IPS-18a (cell line): ENCODE measurements around the gene DEFB132.
"Not testable (repeated sequence)": the region's sequence is repeated elsewhere in the genome, so short reads cannot be mapped to it uniquely, and the experiment has no call there.

ENCODE experiments used
- H3K27ac ChIP-seq: one replicate; pipeline ENCODE4 v1.5.1; 2013; ENCODE audit warnings: low read length
- H3K27me3 ChIP-seq: one replicate; pipeline ENCODE4 v1.6.1; 2013; ENCODE audit warnings: mild to moderate bottlenecking, low read length; ENCODE audit not compliant: control insufficient read depth, insufficient read depth
- H3K36me3 ChIP-seq: one replicate; pipeline ENCODE4 v1.6.1; 2013; ENCODE audit warnings: low read depth, low read length; ENCODE audit not compliant: control insufficient read depth
- H3K4me1 ChIP-seq: one replicate; pipeline ENCODE4 v1.6.1; 2013; ENCODE audit warnings: low read depth, low read length; ENCODE audit not compliant: control insufficient read depth
- H3K4me3 ChIP-seq: one replicate; pipeline ENCODE4 v1.5.1; 2013; ENCODE audit warnings: low read length
- H3K9ac ChIP-seq: one replicate; pipeline ENCODE4 v1.6.1; 2013; ENCODE audit warnings: mild to moderate bottlenecking, low read length, moderate library complexity
- H3K9me3 ChIP-seq: one replicate; pipeline ENCODE4 v1.6.1; 2013; ENCODE audit warnings: low read depth, low read length; ENCODE audit not compliant: control insufficient read depth

The DEFB132 gene, protein sequence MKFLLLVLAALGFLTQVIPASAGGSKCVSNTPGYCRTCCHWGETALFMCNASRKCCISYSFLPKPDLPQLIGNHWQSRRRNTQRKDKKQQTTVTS

DNA sequence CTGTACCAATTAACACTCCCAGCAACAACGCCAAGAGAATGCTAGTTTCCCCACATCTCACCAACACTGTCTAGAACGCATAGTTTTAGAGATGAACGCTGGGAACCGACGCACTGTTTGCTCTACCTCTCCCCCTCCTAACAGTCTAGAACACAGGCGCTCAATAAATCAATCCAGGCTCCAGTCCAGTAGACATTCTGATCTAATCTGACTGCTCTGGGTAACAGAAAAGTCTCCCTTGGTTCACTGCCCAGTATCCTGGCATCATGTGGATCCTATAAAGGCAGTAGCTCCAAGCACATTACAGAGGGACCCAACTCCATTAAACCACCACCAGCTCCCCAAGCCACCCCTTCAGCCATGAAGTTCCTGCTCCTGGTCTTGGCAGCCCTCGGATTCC is at the start of gene DEFB132:
DEFB132 (plus strand) TSS at position 306 of the 400 bp plus-strand sequence; CDS start at position 361, 55 bp downstream.
- Histone ChIP-seq H3K27me3 (peaks cover 76% of the 10 kb centered on the region), H3K9ac (no peak within 1 kb of the TSS), H3K27ac (no peak within 1 kb of the TSS), H3K36me3 (no peaks in the 10 kb centered on the region), H3K4me3 (no peak within 1 kb of the TSS), H3K9me3 (no peaks in the 10 kb centered on the region), H3K4me1 (no peaks in the 10 kb centered on the region)

DNA sequence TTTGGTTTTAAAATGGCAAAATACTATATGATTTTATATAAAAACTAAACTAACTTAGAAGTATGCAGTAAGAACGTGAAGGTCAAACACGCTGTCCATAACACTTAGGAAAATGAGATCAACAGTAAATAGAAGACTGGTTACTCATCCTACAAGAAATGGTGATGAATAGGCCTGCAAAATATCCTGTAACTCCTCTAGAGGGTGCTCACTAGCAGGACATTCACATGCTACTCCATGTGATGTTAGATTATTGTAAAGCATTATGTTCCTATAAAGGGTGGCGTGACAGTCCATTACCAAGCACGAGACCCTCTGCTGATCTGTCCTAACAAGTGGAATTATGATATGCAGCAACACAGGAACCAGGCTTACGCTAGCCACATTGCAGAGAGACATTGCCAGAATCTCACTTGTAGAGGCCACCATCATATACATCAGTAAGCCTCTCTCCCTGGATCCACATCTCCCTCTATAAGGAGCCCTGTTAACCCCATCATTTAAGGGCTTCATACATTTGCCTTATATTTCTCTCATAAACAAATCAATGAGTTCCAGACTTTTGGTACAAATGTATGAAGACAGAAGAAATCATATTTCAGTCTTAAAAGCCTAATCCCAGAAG is 48.5 kb upstream of the DEFB132 start:
- Histone ChIP-seq H3K36me3 (no peaks in the 10 kb centered on the region), H3K4me1 (no peaks in the 10 kb centered on the region), H3K27ac (no peak overlapping the region), H3K9ac (no peak overlapping the region), H3K9me3 (no peaks in the 10 kb centered on the region), H3K4me3 (no peak overlapping the region), H3K27me3 (peaks cover 67% of the 10 kb centered on the region)

DNA sequence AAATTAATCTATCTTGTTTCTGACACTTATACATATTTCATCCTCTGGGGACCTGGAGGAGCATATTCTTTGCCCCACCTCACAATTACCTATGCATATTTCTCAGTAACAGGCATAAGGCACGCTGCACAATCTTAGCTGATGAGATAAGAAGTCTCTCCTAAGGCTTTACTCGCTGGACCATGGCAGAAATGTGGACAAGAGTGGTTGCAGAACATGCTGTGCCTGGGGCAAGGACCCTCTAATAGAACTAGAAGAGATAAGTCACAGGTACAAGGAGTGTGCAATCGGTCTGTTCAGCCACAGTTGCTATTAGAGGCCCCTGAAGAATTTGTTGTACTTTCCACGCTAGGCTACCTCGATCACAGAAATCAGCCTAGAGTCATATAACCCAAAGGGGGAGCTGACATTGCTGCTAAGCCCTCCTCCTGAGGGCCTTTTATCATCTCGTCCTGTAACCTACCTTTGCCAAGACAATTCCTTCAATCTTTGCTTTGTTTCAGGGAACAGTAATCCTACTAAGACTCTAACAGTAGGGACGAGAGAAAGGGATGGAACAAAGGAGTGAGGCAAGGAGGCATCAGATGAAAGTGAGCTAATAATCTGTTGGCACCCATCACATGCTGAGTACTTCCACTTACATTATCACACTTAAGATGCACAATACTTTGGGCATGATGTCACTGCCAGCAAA is 46.6 kb upstream of the DEFB132 start:
- no peak overlapping the region for H3K4me3 ChIP-seq
- H3K27me3 ChIP-seq, result peaks cover 53% of the 10 kb centered on the region
- H3K27ac ChIP-seq, result no peak overlapping the region
- no peaks in the 10 kb centered on the region for H3K4me1 ChIP-seq
- no peaks in the 10 kb centered on the region for H3K36me3 ChIP-seq
- H3K9me3 ChIP-seq, result no peaks in the 10 kb centered on the region
- no peak overlapping the region for H3K9ac ChIP-seq

DNA sequence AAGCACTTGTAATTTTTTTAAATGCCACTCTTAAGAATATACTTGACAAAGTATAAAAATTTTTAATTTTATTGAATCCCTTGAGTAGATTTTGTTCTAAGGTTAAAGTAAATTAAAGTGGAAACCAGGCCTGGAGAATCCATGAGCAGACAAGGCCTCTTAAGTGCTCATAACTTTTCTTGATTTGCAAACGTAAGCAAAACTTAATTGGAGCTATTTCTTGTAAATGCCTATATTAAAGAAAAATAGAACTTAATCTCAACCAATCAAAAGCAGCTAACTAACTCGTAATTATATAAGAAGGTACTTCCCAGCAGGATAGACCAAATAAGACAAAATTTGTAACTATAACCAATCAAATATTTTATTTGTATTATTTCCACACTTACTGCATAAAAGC is 43.1 kb upstream of the DEFB132 start:
- no peak overlapping the region for H3K9ac ChIP-seq

DNA sequence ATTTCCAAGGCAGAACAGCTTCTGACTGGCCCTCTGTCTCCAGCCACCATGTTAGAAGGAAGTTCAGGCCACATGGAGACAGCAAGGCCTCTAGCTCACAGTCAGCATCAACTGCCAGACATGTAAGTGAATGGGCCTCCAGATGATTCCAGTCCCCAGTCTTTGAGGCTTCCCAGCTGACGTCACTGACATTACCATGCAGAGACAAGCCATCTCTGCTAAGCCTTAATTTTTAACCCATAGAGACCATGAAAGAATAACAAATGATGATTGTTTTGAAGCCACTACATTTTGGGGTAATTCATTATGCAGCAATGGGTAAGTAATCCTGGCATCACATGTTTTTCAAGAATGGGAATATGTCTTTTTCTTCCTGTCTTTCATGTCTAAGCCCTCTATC is 41.7 kb upstream of the DEFB132 start:
- Histone ChIP-seq H3K27me3 (peaks cover 42% of the 10 kb centered on the region), H3K9ac (no peak overlapping the region), H3K4me1 (no peaks in the 10 kb centered on the region), H3K36me3 (no peaks in the 10 kb centered on the region), H3K4me3 (no peak overlapping the region), H3K27ac (no peak overlapping the region), H3K9me3 (no peaks in the 10 kb centered on the region)

More for the DNA sequence above, 43.1 kb upstream of the DEFB132 start:
- Histone ChIP-seq H3K27me3 (peaks cover 52% of the 10 kb centered on the region), H3K9me3 (no peaks in the 10 kb centered on the region), H3K4me3 (no peak overlapping the region), H3K36me3 (no peaks in the 10 kb centered on the region), H3K27ac (no peak overlapping the region), H3K4me1 (no peaks in the 10 kb centered on the region)

DNA sequence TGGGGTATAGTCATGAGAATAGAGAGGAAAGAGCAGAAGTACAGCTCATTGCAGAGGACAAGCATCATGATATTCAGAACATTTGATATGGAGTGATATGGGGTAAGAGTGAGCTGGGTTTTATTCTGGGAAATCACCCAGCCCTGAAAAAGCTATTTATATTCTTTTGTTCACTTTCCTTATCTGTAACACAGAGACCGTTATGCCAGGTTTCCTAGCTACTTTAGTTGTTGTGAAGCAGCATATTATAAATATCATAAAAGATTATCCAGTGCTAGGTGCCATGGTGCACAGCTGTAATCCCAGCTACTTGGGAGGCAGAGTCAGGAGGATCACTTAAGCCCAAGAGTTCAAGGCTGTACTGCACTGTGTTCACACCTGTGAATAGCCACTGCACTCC is 40.3 kb upstream of the DEFB132 start:
- Histone ChIP-seq H3K4me1 (no peaks in the 10 kb centered on the region), H3K36me3 (no peaks in the 10 kb centered on the region), H3K9ac (no peak overlapping the region), H3K4me3 (no peak overlapping the region), H3K27me3 (peaks cover 29% of the 10 kb centered on the region), H3K27ac (no peak overlapping the region), H3K9me3 (no peaks in the 10 kb centered on the region)

DNA sequence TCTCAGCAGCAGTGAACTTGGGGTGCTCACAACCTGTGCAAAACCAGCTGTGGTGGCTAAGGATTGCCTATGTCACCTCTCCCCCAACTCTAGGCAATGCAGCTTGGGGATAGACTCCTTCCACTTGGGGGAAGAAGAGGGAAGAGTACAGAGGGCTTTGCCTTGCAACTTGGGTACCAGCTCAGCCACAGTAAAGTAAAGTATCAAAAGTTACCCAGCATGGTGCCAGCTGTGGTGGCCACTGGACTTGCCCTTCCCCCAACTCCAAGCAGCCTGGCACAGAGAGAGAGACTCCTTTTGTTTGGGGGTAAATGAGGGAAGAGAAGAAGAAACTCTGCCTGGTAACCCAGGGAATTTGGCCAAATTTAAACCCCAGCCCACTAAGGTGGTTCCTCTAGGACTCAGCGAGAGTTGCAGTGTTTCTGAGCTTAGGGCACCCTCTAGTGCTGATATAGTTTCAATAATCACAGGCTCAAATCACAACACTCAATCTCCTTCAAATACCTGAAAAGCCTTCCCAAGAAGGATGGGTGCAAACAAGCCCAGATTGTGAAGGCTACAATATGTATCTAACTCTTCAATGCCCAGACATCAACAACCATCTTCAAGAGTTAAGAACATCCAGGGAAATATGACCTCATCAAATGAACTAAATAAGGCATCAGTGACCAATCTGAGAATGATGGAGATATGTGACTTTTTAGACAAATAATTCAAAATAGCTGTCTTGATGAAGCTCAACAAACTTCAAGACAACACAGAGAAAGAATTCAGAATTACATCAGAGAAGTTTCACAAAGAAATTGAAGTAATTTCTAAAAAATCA is 38.0 kb upstream of the DEFB132 start:
- H3K27ac ChIP-seq, result no peak overlapping the region
- no peaks in the 10 kb centered on the region for H3K9me3 ChIP-seq
- no peaks in the 10 kb centered on the region for H3K4me1 ChIP-seq
- no peak overlapping the region for H3K9ac ChIP-seq
- H3K4me3 ChIP-seq, result no peak overlapping the region
- H3K27me3 ChIP-seq, result peaks cover 20% of the 10 kb centered on the region
- H3K36me3 ChIP-seq, result no peaks in the 10 kb centered on the region

DNA sequence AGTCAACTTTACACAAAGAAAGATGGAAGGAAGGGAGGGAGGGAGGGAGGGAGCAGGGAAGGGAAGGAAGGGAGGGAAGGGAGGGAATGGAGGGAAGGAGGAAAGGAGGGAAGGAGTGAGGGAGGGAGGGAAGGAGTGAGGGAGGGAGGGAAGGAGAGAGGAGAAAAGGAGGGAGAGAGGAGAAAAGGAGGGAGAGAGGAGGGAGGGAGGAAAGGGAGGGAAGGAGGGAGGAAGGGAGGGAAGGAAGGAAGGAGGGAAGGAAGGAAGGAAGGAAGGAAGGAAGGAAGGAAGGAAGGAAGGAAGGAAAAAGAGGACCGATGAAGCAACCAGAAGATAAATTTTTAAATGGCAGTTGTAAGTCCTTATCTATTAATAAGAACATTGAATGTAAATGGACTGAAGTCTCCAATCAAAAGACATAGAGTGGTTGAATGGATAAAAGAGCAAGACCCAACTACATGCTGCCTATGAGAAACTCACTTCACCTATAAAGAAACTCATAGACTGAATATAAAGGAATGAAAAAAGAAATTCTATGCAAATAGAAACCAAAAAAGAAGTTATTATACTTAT is 36.2 kb upstream of the DEFB132 start:
- Histone ChIP-seq H3K9ac (no peak overlapping the region), H3K36me3 (no peaks in the 10 kb centered on the region), H3K4me1 (no peaks in the 10 kb centered on the region), H3K9me3 (no peaks in the 10 kb centered on the region), H3K27me3 (peaks cover 17% of the 10 kb centered on the region), H3K4me3 (no peak overlapping the region), H3K27ac (no peak overlapping the region)

DNA sequence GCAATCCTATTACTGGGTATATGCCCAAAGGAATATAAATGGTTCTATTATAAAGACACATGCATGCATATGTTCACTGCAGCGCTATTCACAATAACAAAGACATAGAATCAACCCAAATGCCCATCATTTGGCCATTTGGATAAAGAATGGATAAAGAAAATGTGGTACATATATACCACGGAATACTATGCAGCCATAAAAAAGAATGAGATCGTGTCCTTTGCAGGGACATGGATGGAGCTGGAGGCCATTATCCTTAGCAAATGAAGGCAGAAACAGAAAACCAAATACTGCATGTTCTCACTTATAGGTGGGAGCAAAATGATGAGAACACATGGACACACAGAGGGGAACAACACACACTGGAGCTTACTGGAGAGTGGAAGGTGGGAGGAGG is 31.6 kb upstream of the DEFB132 start:
- not testable (repeated sequence) for H3K4me3 ChIP-seq, H3K36me3 ChIP-seq, H3K9ac ChIP-seq, H3K27ac ChIP-seq, H3K4me1 ChIP-seq, H3K27me3 ChIP-seq, H3K9me3 ChIP-seq

DNA sequence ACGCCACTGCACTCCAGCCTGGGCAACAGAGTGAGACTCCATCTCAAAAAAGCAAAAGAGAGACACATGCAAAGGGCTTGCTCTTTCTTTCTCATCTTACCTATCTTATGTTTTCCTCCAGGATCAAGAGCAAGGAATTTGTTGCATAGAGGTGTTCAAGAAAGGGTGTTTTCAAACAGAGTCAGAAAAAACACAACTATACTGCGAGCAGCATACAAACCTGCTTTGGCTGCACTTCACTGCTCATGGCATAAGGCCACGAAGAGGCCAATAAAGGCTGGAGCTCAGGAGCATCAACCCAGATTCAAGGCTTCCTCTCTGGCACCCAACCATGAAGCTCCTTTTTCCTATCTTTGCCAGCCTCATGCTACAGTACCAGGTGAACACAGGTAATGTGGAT is 30.6 kb upstream of the DEFB132 start, which contains the start of gene DEFB129:
DEFB129 (plus strand) TSS at position 301 of the 400 bp plus-strand sequence; CDS start at position 332, 31 bp downstream.
- peaks cover 5% of the 10 kb centered on the region for H3K27me3 ChIP-seq
- no peak within 1 kb of the TSS for H3K4me3 ChIP-seq
- H3K9me3 ChIP-seq, result no peaks in the 10 kb centered on the region
- H3K9ac ChIP-seq, result no peak within 1 kb of the TSS
- no peaks in the 10 kb centered on the region for H3K4me1 ChIP-seq
- H3K36me3 ChIP-seq, result no peaks in the 10 kb centered on the region
- H3K27ac ChIP-seq, result no peak within 1 kb of the TSS

DNA sequence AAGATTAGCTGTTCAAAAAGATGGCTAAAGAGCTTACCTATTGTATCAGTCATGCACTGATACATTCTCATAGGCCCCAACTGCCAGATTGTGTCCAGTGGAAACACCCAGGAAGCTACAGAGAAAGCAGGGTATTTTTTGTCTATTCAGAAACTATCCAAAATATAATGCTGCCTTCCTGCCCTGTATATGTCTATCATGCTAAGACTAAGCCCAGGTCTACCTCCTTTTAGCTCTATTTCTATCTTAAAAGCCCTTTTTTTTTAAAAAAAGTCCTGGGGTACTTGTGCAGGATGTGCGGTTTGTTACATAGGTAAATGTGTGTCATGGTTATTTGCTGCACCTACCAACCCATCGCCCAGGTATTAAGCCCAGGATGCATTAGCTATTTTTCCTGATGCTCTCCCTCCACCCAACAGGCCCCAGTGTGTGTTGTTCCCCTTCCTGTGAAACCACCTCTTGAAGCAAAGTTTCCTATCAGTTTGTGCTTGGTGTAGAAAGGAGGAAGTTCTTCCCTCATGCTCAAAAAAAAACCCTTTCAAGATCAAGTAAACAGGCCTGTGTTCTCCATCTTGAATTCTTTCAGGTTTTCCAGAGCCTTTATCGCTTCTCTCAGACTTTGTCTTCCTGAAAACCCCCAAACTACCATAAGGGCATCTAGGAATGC is 30.0 kb upstream of the DEFB132 start:
- no peak overlapping the region for H3K9ac ChIP-seq
- H3K9me3 ChIP-seq, result no peaks in the 10 kb centered on the region
- no peaks in the 10 kb centered on the region for H3K36me3 ChIP-seq
- peaks cover 4% of the 10 kb centered on the region for H3K27me3 ChIP-seq
- H3K4me3 ChIP-seq, result no peak overlapping the region
- H3K4me1 ChIP-seq, result no peaks in the 10 kb centered on the region
- no peak overlapping the region for H3K27ac ChIP-seq
